T-helper 1 cell treated with Interleukin-12 subunit alpha and Interleukin-12 subunit beta and Interleukin-4 antibody, amounts not matched to agents 30 μg/mL and 1 μg/mL, for 36 hours (primary cell): ENCODE results near the gene YIPF3.
"Not testable (repeated sequence)": the region's sequence is repeated elsewhere in the genome, so short reads cannot be mapped to it uniquely, and the experiment has no call there.

Experiments used
- H3K27ac Mint-ChIP-seq: one replicate; pipeline ENCODE4 v1.8.0; 2021; ENCODE audit warnings: mild to moderate bottlenecking, mixed read lengths
- H3K27me3 Mint-ChIP-seq: one replicate; pipeline ENCODE4 v1.8.0; 2021; ENCODE audit warnings: low read depth, mixed read lengths
- H3K36me3 Mint-ChIP-seq: one replicate; pipeline ENCODE4 v1.8.0; 2021; ENCODE audit warnings: low read depth, mixed read lengths
- H3K4me1 Mint-ChIP-seq: one replicate; pipeline ENCODE4 v1.8.0; 2021; ENCODE audit warnings: low read depth, mixed read lengths
- H3K4me3 Mint-ChIP-seq: one replicate; pipeline ENCODE4 v1.8.0; 2021; ENCODE audit warnings: mild to moderate bottlenecking, moderate library complexity, mixed read lengths
- H3K9me3 Mint-ChIP-seq: one replicate; pipeline ENCODE4 v1.8.0; 2021; ENCODE audit warnings: mixed read lengths

The YIPF3 gene

DNA sequence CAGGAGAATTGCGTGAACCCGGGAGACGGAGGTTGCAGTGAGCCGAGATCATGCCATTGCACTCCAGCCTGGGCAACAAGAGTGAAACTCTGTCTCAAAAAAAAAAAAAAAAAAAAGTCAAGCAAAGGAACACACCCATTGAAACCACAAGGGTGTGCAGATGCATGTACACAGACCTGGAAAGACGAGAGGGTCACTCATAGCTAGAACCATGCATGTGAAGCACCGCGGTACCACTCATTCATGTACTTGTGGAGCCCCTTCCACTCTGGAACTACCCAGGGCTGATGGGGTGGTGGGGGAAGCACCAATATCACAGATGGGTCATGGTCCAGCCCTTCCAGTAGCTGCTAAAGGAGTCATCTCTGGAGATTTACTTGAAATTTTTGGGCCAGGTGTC is 46.8 kb downstream of the YIPF3 start:
- Mint-ChIP-seq H3K36me3 (no peaks in the 10 kb centered on the region), H3K4me1 (no peaks in the 10 kb centered on the region), H3K27me3 (peaks cover 17% of the 10 kb centered on the region), H3K9me3 (no peaks in the 10 kb centered on the region), H3K4me3 (no peak overlapping the region), H3K27ac (no peak overlapping the region)

DNA sequence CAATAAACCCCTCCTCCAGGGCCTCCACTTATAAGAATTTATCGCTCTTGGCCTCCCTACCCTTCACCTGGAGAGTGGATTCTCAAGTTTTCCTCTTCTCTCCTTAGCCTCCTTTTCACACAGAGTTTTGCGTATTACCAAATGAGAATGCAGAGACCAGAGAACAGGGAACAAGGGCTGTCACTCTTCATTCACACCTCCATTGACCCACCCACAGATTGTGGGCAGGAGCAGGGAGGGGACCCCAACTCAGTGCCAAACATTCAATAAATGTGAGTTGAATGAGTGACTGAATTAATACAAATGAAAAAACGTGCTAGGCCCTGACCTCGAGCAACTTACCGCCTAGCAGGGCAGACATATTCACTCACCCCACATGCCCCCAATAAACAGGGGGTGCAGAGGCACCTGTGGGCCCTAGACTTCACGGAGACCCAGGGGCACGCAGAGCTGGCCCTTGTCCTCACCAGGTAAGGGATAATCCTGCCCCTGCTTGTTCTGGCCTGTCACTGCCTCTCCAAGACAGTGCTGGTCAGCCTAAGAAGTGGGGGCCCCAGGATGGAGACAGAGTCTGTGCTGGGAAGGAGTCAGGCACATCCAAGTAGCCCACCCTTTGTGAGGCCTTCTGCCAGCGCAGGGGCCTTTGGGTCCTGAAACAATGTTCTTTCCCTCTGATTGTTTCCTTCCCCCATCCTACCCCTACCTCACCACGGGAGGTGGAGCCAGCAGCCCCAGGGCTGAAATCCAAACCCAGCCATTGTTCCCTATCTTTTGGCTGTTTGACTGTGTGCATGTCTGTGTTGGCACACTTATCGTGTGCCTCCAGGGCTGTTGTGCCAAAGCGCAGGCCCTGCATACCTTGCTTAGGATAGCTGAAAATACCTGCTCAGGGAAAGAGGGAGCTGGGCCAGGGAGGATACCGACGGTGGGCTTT is 47.7 kb downstream of the YIPF3 start:
- peaks cover 19% of the 10 kb centered on the region for H3K27me3 Mint-ChIP-seq
- H3K9me3 Mint-ChIP-seq = no peaks in the 10 kb centered on the region
- H3K4me1 Mint-ChIP-seq = no peaks in the 10 kb centered on the region
- no peaks in the 10 kb centered on the region for H3K36me3 Mint-ChIP-seq
- H3K4me3 Mint-ChIP-seq = no peak overlapping the region
- H3K27ac Mint-ChIP-seq = no peak overlapping the region

DNA sequence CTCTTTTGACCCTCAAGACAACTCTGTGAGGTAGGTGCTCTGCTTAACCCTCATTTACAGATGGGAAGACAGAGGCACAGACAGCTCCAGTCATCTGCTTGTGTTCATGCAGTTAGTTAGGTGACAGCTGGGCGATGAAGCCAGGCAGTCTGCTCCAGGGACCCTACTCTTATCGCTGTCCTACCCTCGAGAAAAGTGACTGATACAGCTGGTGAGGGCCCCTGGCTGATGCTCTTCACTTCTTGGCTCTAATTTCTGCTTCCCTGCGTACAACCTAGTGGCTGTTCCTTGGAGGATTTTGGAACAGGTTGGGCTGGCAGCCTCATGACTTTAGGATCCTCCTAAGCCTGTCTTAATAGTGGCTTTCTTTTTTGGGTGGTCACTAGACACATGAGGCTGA is 48.5 kb downstream of the YIPF3 start:
- Mint-ChIP-seq H3K9me3 (no peaks in the 10 kb centered on the region), H3K4me3 (no peak overlapping the region), H3K27ac (no peak overlapping the region), H3K27me3 (peaks cover 22% of the 10 kb centered on the region), H3K36me3 (no peaks in the 10 kb centered on the region), H3K4me1 (no peaks in the 10 kb centered on the region)

DNA sequence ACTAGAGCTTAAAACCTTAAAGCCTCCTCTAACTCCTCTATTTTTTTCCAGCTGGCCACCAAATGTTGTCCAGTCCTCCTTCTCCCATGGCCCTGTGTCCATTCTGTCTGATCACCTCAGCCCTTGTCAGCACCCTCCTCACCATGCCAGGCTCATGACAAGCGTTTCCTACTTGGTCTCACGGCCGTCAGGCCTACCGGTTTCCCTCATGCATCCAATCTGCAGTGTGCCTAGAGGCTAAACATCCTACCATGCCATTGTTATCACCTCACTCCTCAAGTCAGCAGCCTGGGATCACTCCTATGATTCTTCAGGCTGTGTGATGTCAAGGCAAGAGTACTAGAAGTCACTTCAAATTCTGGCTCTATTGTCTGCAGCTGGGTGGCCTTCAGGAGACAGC is 49.0 kb downstream of the YIPF3 start:
- no peak overlapping the region for H3K4me3 Mint-ChIP-seq
- H3K36me3 Mint-ChIP-seq = no peaks in the 10 kb centered on the region
- no peak overlapping the region for H3K27ac Mint-ChIP-seq
- H3K4me1 Mint-ChIP-seq = no peaks in the 10 kb centered on the region
- no peaks in the 10 kb centered on the region for H3K9me3 Mint-ChIP-seq
- H3K27me3 Mint-ChIP-seq = peaks cover 27% of the 10 kb centered on the region

DNA sequence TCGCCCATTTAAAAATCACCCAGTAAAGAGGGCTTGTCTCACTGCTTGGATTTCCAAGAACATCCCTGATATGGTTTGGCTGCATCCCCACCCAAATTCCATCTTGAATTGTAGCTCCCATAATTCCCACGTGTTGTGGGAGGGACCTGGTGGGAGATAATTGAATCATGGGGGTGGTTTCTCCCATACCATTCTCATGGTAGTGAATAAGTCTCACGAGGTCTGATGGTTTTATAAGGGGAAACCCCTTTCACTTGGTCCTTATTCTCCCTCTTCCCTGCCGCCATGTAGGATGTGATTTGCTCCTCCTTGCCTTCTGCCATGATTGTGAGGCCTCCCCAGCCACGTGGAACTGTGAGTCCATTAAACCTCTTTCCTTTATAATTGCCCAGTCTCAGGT is 49.5 kb downstream of the YIPF3 start:
- not testable (repeated sequence) for H3K9me3 Mint-ChIP-seq, H3K4me1 Mint-ChIP-seq, H3K36me3 Mint-ChIP-seq, H3K4me3 Mint-ChIP-seq, H3K27ac Mint-ChIP-seq
- H3K27me3 Mint-ChIP-seq = peaks cover 31% of the 10 kb centered on the region

DNA sequence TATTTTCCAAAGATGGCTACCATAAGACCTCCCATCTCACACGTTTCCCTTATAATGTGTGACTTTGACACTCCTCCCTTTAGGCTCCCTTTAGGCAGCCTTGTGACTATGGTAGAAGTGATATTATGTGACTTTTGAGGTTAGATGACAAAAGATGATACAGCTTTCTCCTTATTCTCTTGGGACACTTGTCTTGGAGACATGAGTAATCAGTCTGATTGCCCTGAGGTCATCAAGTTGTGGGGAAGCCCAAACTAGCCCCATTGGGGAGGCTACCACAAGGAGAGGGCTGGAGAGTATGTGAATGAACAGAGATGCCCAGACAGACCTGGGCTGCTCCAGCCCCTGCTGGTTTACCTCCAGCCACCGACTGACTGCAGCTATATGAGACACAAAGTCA is 50.8 kb downstream of the YIPF3 start:
- Mint-ChIP-seq H3K4me3 (no peak overlapping the region), H3K27me3 (peaks cover 30% of the 10 kb centered on the region), H3K36me3 (no peaks in the 10 kb centered on the region), H3K9me3 (no peaks in the 10 kb centered on the region), H3K4me1 (no peaks in the 10 kb centered on the region), H3K27ac (no peak overlapping the region)

DNA sequence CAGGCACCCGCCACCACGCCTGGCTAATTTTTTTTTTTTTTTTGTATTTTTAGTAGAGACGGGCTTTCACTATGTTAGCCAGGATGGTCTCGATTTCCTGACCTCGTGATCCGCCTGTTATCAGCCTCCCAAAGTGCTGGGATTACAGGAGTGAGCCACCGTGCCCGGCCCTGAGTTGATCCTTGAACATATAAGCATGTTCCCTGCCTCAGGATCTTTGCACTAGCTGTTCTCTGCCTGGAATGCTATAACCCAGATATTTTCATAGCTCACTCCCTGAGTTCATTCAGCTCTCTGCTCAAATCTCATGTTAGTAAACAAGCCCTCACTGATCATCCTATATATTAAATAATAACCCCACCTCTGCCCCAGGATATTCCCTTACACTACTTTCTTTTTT is 52.4 kb downstream of the YIPF3 start:
- no peaks in the 10 kb centered on the region for H3K36me3 Mint-ChIP-seq
- H3K4me1 Mint-ChIP-seq = no peaks in the 10 kb centered on the region
- no peak overlapping the region for H3K27ac Mint-ChIP-seq
- H3K4me3 Mint-ChIP-seq = no peak overlapping the region
- H3K9me3 Mint-ChIP-seq = no peaks in the 10 kb centered on the region
- peaks cover 38% of the 10 kb centered on the region for H3K27me3 Mint-ChIP-seq

DNA sequence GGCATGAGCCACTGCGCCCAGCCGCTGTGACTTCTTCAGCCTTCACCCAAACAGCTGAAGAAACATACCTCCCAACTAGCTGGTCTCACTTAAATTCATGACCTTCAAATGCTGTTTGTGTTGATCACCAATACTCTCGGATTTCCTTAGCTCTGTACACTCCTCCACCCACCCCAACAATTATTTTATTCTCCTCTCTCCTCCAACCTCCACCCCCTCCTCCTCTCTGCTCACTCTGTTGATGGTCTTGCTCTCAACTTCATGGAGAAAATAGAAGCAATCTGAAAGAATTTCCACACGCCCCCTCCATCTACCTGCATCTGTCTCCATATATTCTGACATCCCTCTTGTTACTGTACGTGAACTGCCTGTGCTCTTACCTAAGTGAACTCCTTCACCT is 54.8 kb downstream of the YIPF3 start:
- Mint-ChIP-seq H3K36me3 (no peaks in the 10 kb centered on the region), H3K4me1 (no peaks in the 10 kb centered on the region), H3K4me3 (no peak overlapping the region), H3K27me3 (peaks cover 35% of the 10 kb centered on the region), H3K9me3 (no peaks in the 10 kb centered on the region), H3K27ac (no peak overlapping the region)
